ENCODE measurements around the gene CSRP1.
"Not testable (repeated sequence)": the region's sequence is repeated elsewhere in the genome, so short reads cannot be mapped to it uniquely, and the experiment has no call there.

The CSRP1 gene

DNA sequence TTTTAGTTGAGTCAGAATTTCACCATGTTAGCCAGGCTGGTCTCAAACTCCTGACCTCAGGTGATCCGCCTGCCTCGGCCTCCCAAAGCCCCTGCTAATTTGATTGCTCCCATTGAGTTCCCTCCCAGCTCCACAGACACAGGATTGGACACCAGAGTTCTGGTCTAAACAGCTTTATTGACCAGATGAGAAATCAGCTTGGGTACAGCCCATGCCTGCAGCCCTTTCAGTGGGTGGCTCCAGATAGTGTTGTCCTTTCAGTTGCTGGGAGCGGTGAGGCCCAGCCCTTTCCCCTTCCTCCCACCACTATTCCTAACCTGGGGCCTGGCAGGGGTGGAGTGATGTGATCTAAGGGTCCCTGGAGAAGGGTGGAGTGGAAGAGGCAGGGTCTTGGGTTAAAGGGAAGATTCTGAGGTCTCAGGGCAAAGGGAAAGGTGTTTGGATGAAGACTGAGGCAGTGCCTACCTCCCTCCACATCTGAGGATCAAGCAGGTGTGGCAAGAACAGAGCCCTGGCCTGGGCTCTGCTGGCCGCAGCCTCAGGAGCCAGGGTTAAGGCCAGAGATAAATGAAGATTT lies 23.5 kb downstream of the CSRP1 start:
- in situ Hi-C loops (cut with HindIII; ENCODE audit: low pct_unique_long_range_greater_than_20kb, low sequenced_read_pairs), result no loop called here
- no peak for DNase-seq (ENCODE audit: low read depth in 1 of 2, low spot score in 1 of 2)
- no peak for TF ChIP-seq JUND (IDR thresholded peaks at IDR 0.05; ENCODE audit: low read depth)

DNA sequence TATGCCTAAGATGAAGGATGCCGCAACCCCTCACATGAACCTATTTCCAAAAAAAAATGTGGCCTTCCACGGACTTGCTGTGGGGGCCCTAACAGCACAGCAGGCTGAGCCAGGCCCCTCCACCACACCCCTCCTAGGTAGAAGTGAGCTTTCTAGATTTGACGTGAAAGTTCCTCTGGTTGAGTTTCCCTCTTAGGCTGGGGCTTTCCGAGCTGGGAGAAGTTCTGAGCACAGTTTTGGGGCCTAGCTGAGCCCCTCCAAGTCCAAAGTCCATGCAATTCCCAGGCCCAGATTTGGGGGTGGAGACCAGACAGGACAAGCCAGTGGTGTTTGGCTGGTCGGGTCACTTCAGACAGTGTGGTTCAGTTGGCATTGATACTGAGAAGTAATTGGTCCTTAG lies 24.2 kb downstream of the CSRP1 start:
- no peak for TF ChIP-seq JUND (IDR thresholded peaks at IDR 0.05; ENCODE audit: low read depth)
- in situ Hi-C loops (cut with HindIII; ENCODE audit: low pct_unique_long_range_greater_than_20kb, low sequenced_read_pairs), result no loop called here
- no peak for DNase-seq (ENCODE audit: low read depth in 1 of 2, low spot score in 1 of 2)

DNA sequence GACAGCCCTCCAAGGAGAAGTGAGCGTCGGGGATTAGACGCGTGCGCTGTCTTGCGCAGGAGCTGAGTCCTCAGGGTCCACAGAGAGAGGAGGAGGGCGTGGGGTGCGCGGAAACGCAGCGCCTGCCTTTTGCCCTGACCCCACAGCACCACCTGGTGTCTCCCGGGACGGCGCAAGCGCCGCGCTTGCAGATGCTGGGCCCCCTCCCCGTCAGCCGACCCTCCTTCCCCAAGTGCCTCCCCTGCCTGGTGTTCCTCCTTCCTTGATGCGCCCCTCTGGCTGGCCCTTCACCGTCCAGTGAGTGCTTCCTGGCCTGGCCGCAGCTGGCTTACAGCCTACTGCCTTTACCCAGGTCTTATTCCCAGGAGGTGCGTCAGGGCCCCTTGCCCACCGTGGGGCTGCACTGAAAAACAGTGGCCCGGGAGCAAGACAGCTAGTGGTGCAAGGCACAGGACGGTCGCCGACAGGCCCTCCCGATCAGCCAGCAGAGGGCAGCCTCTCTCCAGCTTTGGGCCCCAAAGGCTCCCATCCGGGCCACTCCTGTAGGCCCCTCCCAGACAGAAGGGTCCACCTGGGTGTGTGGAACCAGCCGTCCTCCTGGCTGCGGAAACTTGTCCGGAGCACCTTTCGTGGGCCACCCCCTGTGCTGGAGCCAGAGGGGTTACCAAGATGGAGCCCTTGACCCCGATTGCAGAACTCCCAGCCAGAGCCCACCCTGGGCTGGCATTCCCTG lies 25.0 kb downstream of the CSRP1 start:
- TF ChIP-seq JUND (IDR thresholded peaks at IDR 0.05; ENCODE audit: low read depth), result no peak
- DNase-seq (ENCODE audit: low read depth in 1 of 2, low spot score in 1 of 2), result peak; percentile 88 to 90
- in situ Hi-C loops (cut with HindIII; ENCODE audit: low pct_unique_long_range_greater_than_20kb, low sequenced_read_pairs), result no loop called here

- TF ChIP-seq JUND (IDR thresholded peaks at IDR 0.05; ENCODE audit: low read depth), result no peak
- in situ Hi-C loops (cut with HindIII; ENCODE audit: low pct_unique_long_range_greater_than_20kb, low sequenced_read_pairs), result no loop called here
- DNase-seq (ENCODE audit: low read depth in 1 of 2, low spot score in 1 of 2), result no peak
Observed at GRCh38 chr1:201481004-201481380, 25.9 kb downstream of the CSRP1 start.

- TF ChIP-seq JUND (IDR thresholded peaks at IDR 0.05; ENCODE audit: low read depth), result no peak
- in situ Hi-C loops (cut with HindIII; ENCODE audit: low pct_unique_long_range_greater_than_20kb, low sequenced_read_pairs), result no loop called here
- DNase-seq (ENCODE audit: low read depth in 1 of 2, low spot score in 1 of 2), result peak; percentile 88 to 98
Observed at GRCh38 chr1:201480231-201481003, 26.5 kb downstream of the CSRP1 start.

- DNase-seq (ENCODE audit: low read depth in 1 of 2, low spot score in 1 of 2), result no peak
- in situ Hi-C loops (cut with HindIII; ENCODE audit: low pct_unique_long_range_greater_than_20kb, low sequenced_read_pairs), result no loop called here
- TF ChIP-seq JUND (IDR thresholded peaks at IDR 0.05; ENCODE audit: low read depth), result no peak
Observed at GRCh38 chr1:201479201-201479730, 27.7 kb downstream of the CSRP1 start.

GRCh38 chr1:201478666-201479065 lies 28.3 kb downstream of the CSRP1 start:
- DNase-seq (ENCODE audit: low read depth in 1 of 2, low spot score in 1 of 2); in situ Hi-C loops (cut with HindIII; ENCODE audit: low pct_unique_long_range_greater_than_20kb, low sequenced_read_pairs): not testable (repeated sequence)

DNA sequence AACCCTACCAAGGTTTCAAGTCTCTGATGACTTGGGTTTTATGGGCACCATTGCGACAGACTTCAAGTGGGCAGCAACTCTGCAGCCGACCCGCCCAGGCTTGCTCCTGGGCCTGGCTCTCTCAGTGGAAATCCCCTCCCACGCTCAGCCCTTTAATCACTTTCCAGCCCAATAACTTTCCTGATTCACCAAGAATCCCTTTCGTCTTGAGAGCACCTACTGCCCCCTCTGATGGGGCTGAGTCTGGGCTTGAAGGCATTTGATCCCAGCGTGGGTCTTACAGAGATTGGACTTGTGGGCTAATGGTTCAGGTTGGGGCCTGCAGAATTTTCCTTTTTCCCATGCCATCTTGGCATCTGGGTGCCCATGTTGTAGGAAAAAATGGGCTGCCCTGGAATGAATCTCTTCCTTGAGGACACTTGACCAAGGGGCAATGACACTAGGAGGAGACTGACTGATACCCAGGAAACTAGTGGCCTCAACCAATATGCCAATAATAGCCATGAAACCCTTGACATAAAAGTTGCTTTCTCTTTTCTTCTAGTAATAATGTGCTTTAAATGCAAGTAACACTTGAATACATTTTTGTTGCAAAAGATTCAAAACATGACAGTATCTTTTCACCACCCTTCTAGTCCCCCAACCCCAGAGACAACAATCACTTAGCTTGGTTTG lies 30.1 kb downstream of the CSRP1 start:
- no peak for DNase-seq (ENCODE audit: low read depth in 1 of 2, low spot score in 1 of 2)
- in situ Hi-C loops (cut with HindIII; ENCODE audit: low pct_unique_long_range_greater_than_20kb, low sequenced_read_pairs), result no loop called here
- no peak for TF ChIP-seq JUND (IDR thresholded peaks at IDR 0.05; ENCODE audit: low read depth)

DNA sequence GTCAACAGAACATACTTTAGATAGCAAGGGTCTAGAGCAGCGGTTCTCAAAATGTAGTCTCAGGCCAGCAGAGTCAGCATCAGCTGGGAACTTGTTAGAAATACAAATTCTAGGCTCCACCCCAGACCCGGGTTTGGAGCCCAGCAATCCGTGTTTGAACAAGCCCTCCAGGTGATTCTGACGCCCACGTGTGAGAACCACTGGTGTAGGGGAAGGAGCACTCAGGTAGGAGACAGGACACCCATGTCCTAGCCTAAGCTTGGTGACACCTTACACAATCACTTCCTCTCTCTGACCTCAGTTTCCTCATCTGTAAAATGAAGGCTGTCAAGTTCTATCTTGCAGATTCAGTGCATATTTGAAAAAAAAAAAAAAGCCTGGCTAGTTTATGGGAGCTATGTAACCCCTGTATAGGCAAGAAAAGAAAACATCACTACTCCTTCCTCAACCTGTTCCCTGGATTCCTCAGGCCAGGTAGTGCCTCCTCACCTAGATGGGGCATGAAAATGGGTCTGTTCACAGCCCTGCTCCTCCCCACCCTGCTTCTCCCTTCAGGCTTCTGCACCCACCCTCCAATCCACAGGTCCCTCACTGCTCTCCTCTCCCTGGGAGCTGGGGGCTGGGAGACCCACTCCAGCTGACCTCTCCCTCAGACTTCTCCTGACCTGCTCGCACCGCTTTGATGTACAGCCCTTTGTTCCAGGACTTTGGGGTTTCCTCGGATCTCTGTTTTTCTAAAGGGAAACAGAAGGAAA lies 30.8 kb downstream of the CSRP1 start:
- DNase-seq (ENCODE audit: low read depth in 1 of 2, low spot score in 1 of 2), result no peak
- in situ Hi-C loops (cut with HindIII; ENCODE audit: low pct_unique_long_range_greater_than_20kb, low sequenced_read_pairs), result no loop called here
- no peak for TF ChIP-seq JUND (IDR thresholded peaks at IDR 0.05; ENCODE audit: low read depth)

DNA sequence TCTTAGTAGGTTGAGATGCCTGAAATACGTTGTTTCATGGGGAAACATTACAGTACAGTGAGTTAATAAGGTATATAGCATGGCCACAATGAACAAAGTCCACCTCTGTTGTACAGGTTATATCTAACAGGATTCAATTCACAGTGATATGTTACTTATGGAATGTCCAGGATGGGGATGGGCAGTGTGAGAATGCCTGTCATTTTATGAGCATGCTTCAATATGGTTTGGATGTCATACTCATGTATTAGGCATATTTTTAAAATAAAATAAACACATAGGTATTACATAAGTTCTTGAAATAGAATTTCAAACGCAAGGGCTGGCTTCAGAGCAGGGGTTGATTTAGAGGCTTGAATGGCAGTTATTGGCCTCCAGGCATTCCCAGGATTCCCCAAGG lies 31.8 kb downstream of the CSRP1 start:
- no peak for TF ChIP-seq JUND (IDR thresholded peaks at IDR 0.05; ENCODE audit: low read depth)
- no peak for DNase-seq (ENCODE audit: low read depth in 1 of 2, low spot score in 1 of 2)
- in situ Hi-C loops (cut with HindIII; ENCODE audit: low pct_unique_long_range_greater_than_20kb, low sequenced_read_pairs), result no loop called here

- no peak for DNase-seq (ENCODE audit: low read depth in 1 of 2, low spot score in 1 of 2)
- no peak for TF ChIP-seq JUND (IDR thresholded peaks at IDR 0.05; ENCODE audit: low read depth)
- in situ Hi-C loops (cut with HindIII; ENCODE audit: low pct_unique_long_range_greater_than_20kb, low sequenced_read_pairs), result no loop called here
Observed at GRCh38 chr1:201473296-201473695, 33.6 kb downstream of the CSRP1 start.

DNA sequence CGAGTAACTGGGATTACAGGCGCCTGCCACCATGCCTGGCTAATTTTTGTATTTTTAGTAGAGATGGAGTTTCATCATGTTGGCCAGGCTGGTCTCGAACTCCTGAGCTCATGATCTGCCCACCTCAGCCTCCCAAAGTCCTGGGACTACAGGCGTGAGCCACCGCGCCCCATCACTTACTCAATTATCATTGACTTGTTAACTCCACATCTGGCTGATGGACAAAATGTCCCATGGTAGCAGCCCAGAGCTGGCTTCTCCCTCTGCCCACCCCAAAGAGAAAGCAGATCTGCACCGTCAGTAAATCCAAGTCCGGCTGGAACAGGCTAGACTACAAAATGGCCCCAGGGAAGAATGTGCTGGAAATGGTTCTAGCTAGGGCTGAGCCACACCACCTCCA lies 34.6 kb downstream of the CSRP1 start:
- peak in 1 of 2 experiments; percentile 58 for DNase-seq (ENCODE audit: low read depth in 1 of 2, low spot score in 1 of 2)
- in situ Hi-C loops (cut with HindIII; ENCODE audit: low pct_unique_long_range_greater_than_20kb, low sequenced_read_pairs), result not testable (repeated sequence)

Data from T47D (cell line).